GM19240 (cell line): ENCODE data around the gene PCA3.
"Not testable (repeated sequence)": the region's sequence is repeated elsewhere in the genome, so short reads cannot be mapped to it uniquely, and the experiment has no call there.

Experiments
- DNase-seq: peaks from one replicate; pipeline ENCODE4 v3.0.0; 2011; ENCODE audit warnings: low spot score; ENCODE audit not compliant: insufficient read length

PCA3 gene

GRCh38 chr9:76764138-76764537 lies at the start of gene PCA3:
PCA3 (plus strand) TSS chr9:76764438.
- no peak for DNase-seq

GRCh38 chr9:76716085-76716672 lies 48.1 kb upstream of the PCA3 start:
- no peak for DNase-seq

- DNase-seq = no peak
Observed at GRCh38 chr9:76717176-76717575, 47.1 kb upstream of the PCA3 start.

GRCh38 chr9:76717613-76718012 lies 46.6 kb upstream of the PCA3 start:
- no peak for DNase-seq

- no peak for DNase-seq
Observed at GRCh38 chr9:76718166-76718565, 46.1 kb upstream of the PCA3 start.

- DNase-seq = no peak
Observed at GRCh38 chr9:76720245-76720644, 44.0 kb upstream of the PCA3 start.

GRCh38 chr9:76725011-76725546 lies 39.2 kb upstream of the PCA3 start:
- DNase-seq = no peak

GRCh38 chr9:76725885-76726284 lies 38.4 kb upstream of the PCA3 start:
- no peak for DNase-seq

GRCh38 chr9:76729116-76729515 lies 35.1 kb upstream of the PCA3 start:
- DNase-seq = no peak

- DNase-seq = no peak
Observed at GRCh38 chr9:76729980-76730737, 34.1 kb upstream of the PCA3 start.

- DNase-seq = no peak
Observed at GRCh38 chr9:76730801-76731200, 33.4 kb upstream of the PCA3 start.

GRCh38 chr9:76732341-76732958 lies 31.8 kb upstream of the PCA3 start:
- no peak for DNase-seq

GRCh38 chr9:76733096-76733495 lies 31.1 kb upstream of the PCA3 start:
- no peak for DNase-seq

GRCh38 chr9:76734716-76735115 lies 29.5 kb upstream of the PCA3 start:
- no peak for DNase-seq

GRCh38 chr9:76737154-76737902 lies 26.9 kb upstream of the PCA3 start:
- no peak for DNase-seq

- DNase-seq = no peak
Observed at GRCh38 chr9:76738402-76738801, 25.8 kb upstream of the PCA3 start.

GRCh38 chr9:76741524-76741923 lies 22.7 kb upstream of the PCA3 start:
- no peak for DNase-seq

- not testable (repeated sequence) for DNase-seq
Observed at GRCh38 chr9:76742890-76743289, 21.3 kb upstream of the PCA3 start.

- DNase-seq = no peak
Observed at GRCh38 chr9:76743931-76744330, 20.3 kb upstream of the PCA3 start.

- DNase-seq = no peak
Observed at GRCh38 chr9:76744336-76744735, 19.9 kb upstream of the PCA3 start.

GRCh38 chr9:76751001-76751400 lies 13.2 kb upstream of the PCA3 start:
- DNase-seq = no peak

- no peak for DNase-seq
Observed at GRCh38 chr9:76756268-76756640, 8.0 kb upstream of the PCA3 start.
